A673 (cell line): ENCODE measurements around the gene BRD7. TPM values are rescaled to one million over a fixed set of nuclear protein-coding genes. Genes with fewer than 3 reads are reported as not detected.

Experiments
- BruUV-seq: library from RNA; stranded (reverse); fragments of 400-500 nt; replicated peaks from 2 replicates; lab custom pipeline; 2021; lab: Mats Ljungman, UMichigan
- CTCF ChIA-PET: fragments of 300-600 bp; sonication (Branson Sonifier 250); formaldehyde crosslinking; loops from one replicate; lab custom pipeline; 2022; ENCODE audit warnings: antibody characterized with exemption; lab: Charles Lee
- POLR2A ChIA-PET: fragments of 300-600 bp; sonication (Branson Sonifier 250); formaldehyde crosslinking; loops from one replicate; lab custom pipeline; 2022; ENCODE audit warnings: antibody characterized with exemption; ENCODE audit not compliant: low non-redundant PET; lab: Charles Lee
- DNase-seq: peaks from one replicate; pipeline ENCODE4 v3.0.0-alpha.2; 2015; ENCODE audit warnings: low spot score
- H3K27ac ChIP-seq: fragments of 200-600 bp; sonication (generic); 2 replicates; pipeline ENCODE4 v1.5.1; 2016; ENCODE audit warnings: mixed run types, low read depth, mild to moderate bottlenecking, mixed read lengths, antibody characterized with exemption, low read length; ENCODE audit not compliant: poor library complexity, severe bottlenecking
- H3K27me3 ChIP-seq: fragments of 200-600 bp; sonication (generic); replicated peaks from 2 replicates; pipeline ENCODE4 v1.6.1; 2017; ENCODE audit warnings: mixed run types, low read depth, mild to moderate bottlenecking, mixed read lengths, antibody characterized with exemption, low read length; ENCODE audit not compliant: insufficient read depth, poor library complexity
- H3K36me3 ChIP-seq: fragments of 200-600 bp; sonication (generic); 2 replicates; pipeline ENCODE4 v1.6.1; 2016; ENCODE audit warnings: mixed run types, mild to moderate bottlenecking, mixed read lengths, antibody characterized with exemption, low read length; ENCODE audit not compliant: insufficient read depth, poor library complexity, severe bottlenecking
- H3K4me1 ChIP-seq: fragments of 200-600 bp; sonication (generic); 2 replicates; pipeline ENCODE4 v1.6.1; 2017; ENCODE audit warnings: mixed run types, mild to moderate bottlenecking, mixed read lengths, antibody characterized with exemption, low read length; ENCODE audit not compliant: insufficient read depth, poor library complexity, severe bottlenecking
- H3K4me3 ChIP-seq: fragments of 200-600 bp; sonication (generic); 2 replicates; pipeline ENCODE4 v1.5.1; 2016; ENCODE audit warnings: low read depth, mixed run types, mild to moderate bottlenecking, mixed read lengths, low read length; ENCODE audit not compliant: poor library complexity, severe bottlenecking
- H3K9me3 ChIP-seq: fragments of 200-600 bp; sonication (generic); 2 replicates; pipeline ENCODE4 v1.6.1; 2016; ENCODE audit warnings: mixed run types, low read depth, mild to moderate bottlenecking, mixed read lengths, antibody characterized with exemption, low read length; ENCODE audit not compliant: poor library complexity, severe bottlenecking
- CTCF ChIP-seq: fragments of 300-800, 200-600 bp; sonication (generic); conservative IDR thresholded peaks from 2 replicates; pipeline ENCODE4 v1.5.1; 2017; ENCODE audit warnings: low read depth, mild to moderate bottlenecking, antibody characterized with exemption, low read length, moderate library complexity, mixed read lengths
- EZH2 ChIP-seq: fragments of 200-600 bp; sonication (generic); IDR thresholded peaks from 2 replicates; pipeline ENCODE4 v1.6.1; 2017; ENCODE audit warnings: borderline replicate concordance, low read depth, mild to moderate bottlenecking, mixed read lengths, antibody characterized with exemption, low read length; ENCODE audit not compliant: poor library complexity, severe bottlenecking
- intact Hi-C: fragments of 100-400 bp; cut with micrococcal nuclease; formaldehyde crosslinking; loops from one replicate; pipeline ENCODE4 v1.10.0; 2022; ENCODE audit not compliant: unreplicated experiment
- total RNA-seq: library from RNA; stranded (reverse); gene quantifications from 2 replicates; pipeline ENCODE4 v1.2.3, GENCODE V29; 2021

BRD7 gene
- total RNA-seq, 1 experiment from 2014 or later, result 93.0 TPM

- no peak for DNase-seq
- Histone ChIP-seq H3K4me3 (no peak overlapping the region), H3K27me3 (no peaks in the 10 kb centered on the region), H3K36me3 (no peaks in the 10 kb centered on the region), H3K9me3 (no peaks in the 10 kb centered on the region), H3K27ac (no peak overlapping the region), H3K4me1 (no peaks in the 10 kb centered on the region)
- intact Hi-C loops, result no loop called here
- BruUV-seq, result no TSS peak
- TF ChIP-seq CTCF, result no peak
- TF ChIP-seq EZH2, result no peak
- ChIA-PET CTCF (no interaction called here), POLR2A (no interaction called here)
Measured at GRCh38 chr16:50398336-50398735, 29.5 kb upstream of the BRD7 start.

GRCh38 chr16:50396761-50397535, 28.2 kb upstream of the BRD7 start:
- TF ChIP-seq EZH2, result no peak
- TF ChIP-seq CTCF, result no peak
- DNase-seq, result no peak
- no peaks in the 10 kb centered on the region for H3K36me3 ChIP-seq
- H3K9me3 ChIP-seq, result no peaks in the 10 kb centered on the region
- ChIA-PET CTCF (no interaction called here), POLR2A (no interaction called here)
- H3K27ac ChIP-seq, result no peak overlapping the region
- H3K27me3 ChIP-seq, result no peaks in the 10 kb centered on the region
- intact Hi-C loops, result no loop called here
- BruUV-seq, result no TSS peak
- H3K4me3 ChIP-seq, result no peak overlapping the region
- H3K4me1 ChIP-seq, result no peaks in the 10 kb centered on the region

- DNase-seq, result no peak
- Histone ChIP-seq H3K4me3 (no peak overlapping the region), H3K4me1 (no peaks in the 10 kb centered on the region), H3K27me3 (no peaks in the 10 kb centered on the region), H3K27ac (no peak overlapping the region), H3K9me3 (no peaks in the 10 kb centered on the region), H3K36me3 (no peaks in the 10 kb centered on the region)
- no TSS peak for BruUV-seq
- intact Hi-C loops, result no loop called here
- POLR2A ChIA-PET, result no interaction called here
- TF ChIP-seq EZH2, result no peak
- TF ChIP-seq CTCF, result no peak
- CTCF ChIA-PET, result no interaction called here
Measured at GRCh38 chr16:50395763-50396710, 27.2 kb upstream of the BRD7 start.
